HepG2 (cell line): ENCODE data around the gene RBMS2. TPM values are rescaled to one million over a fixed set of nuclear protein-coding genes. Genes with fewer than 3 reads are reported as not detected.

ENCODE experiments used
- ELF3 ChIP-seq: IDR thresholded peaks from 2 replicates; pipeline ENCODE4 v1.6.1; 2016; ENCODE audit warnings: missing genetic modification reagents, missing compliant biosample characterization
- FOSL1 ChIP-seq: sonication (generic); formaldehyde crosslinking; IDR thresholded peaks from 2 replicates; pipeline ENCODE4 v1.9.0; 2021; ENCODE audit warnings: missing genetic modification reagents, borderline replicate concordance
- FOSL2 ChIP-seq: sonication (generic); formaldehyde crosslinking; IDR thresholded peaks from 2 replicates; pipeline ENCODE4 v1.4.0; 2020; ENCODE audit warnings: missing genetic modification reagents
- IKZF4 ChIP-seq: sonication (generic); formaldehyde crosslinking; IDR thresholded peaks from 2 replicates; pipeline ENCODE4 v1.5.1; 2020; ENCODE audit warnings: borderline replicate concordance, mild to moderate bottlenecking, low read depth, missing genetic modification reagents; ENCODE audit errors: not compliant biosample characterization
- MAFF ChIP-seq: IDR thresholded peaks from 2 replicates; pipeline ENCODE4 v1.6.1; 2011; ENCODE audit warnings: low read depth, low read length, improper control_type of control experiment
- MNT ChIP-seq: fragments of 450-650 bp; IDR thresholded peaks from 2 replicates; pipeline ENCODE4 v1.6.1; 2016
- PRDM10 ChIP-seq: sonication (generic); formaldehyde crosslinking; IDR thresholded peaks from 2 replicates; pipeline ENCODE4 v1.4.0; 2020; ENCODE audit warnings: low read depth, missing genetic modification reagents
- SNAPC5 ChIP-seq: sonication (generic); formaldehyde crosslinking; IDR thresholded peaks from 2 replicates; pipeline ENCODE4 v1.8.1; 2023; ENCODE audit warnings: mild to moderate bottlenecking, missing genetic modification reagents, borderline replicate concordance
- SRSF4 ChIP-seq: fragments of 200-400 bp; formaldehyde crosslinking; IDR thresholded peaks from one replicate; pipeline ENCODE4 v1.6.1; 2018; ENCODE audit warnings: mild to moderate bottlenecking, low read depth, low read length, moderate library complexity; ENCODE audit not compliant: poor library complexity, severe bottlenecking
- TAF15 ChIP-seq: fragments of 200-400 bp; formaldehyde crosslinking; IDR thresholded peaks from one replicate; pipeline ENCODE4 v1.6.1; 2018; ENCODE audit warnings: mild to moderate bottlenecking, low read depth, low read length; ENCODE audit not compliant: poor library complexity, severe bottlenecking
- TRIM24 ChIP-seq: sonication (generic); formaldehyde crosslinking; IDR thresholded peaks from 2 replicates; pipeline ENCODE4 v1.8.0; 2022; ENCODE audit warnings: mild to moderate bottlenecking, missing genetic modification reagents
- ZKSCAN1 ChIP-seq: fragments of 150-350 bp; IDR thresholded peaks from 2 replicates; pipeline ENCODE4 v1.6.1; 2014; ENCODE audit warnings: low read length
- ZNF224 ChIP-seq: sonication (generic); formaldehyde crosslinking; IDR thresholded peaks from 2 replicates; pipeline ENCODE4 v1.5.0; 2020; ENCODE audit warnings: mild to moderate bottlenecking, missing genetic modification reagents
- ZNF225 ChIP-seq: sonication (generic); formaldehyde crosslinking; IDR thresholded peaks from 2 replicates; pipeline ENCODE4 v1.4.0; 2020; ENCODE audit warnings: mild to moderate bottlenecking, missing genetic modification reagents
- ZNF44 ChIP-seq: sonication (generic); formaldehyde crosslinking; IDR thresholded peaks from 2 replicates; pipeline ENCODE4 v1.5.1; 2020; ENCODE audit warnings: mild to moderate bottlenecking, missing genetic modification reagents
- ZNF790 ChIP-seq: sonication (generic); formaldehyde crosslinking; IDR thresholded peaks from 2 replicates; pipeline ENCODE4 v1.8.0; 2022; ENCODE audit warnings: missing genetic modification reagents, mild to moderate bottlenecking, borderline replicate concordance
- ZNF883 ChIP-seq: sonication (generic); formaldehyde crosslinking; IDR thresholded peaks from 2 replicates; pipeline ENCODE4 v1.5.1; 2020; ENCODE audit warnings: mild to moderate bottlenecking, missing genetic modification reagents; ENCODE audit errors: not compliant biosample characterization
- polyA plus RNA-seq, 8 experiments: library from polyadenylated mRNA; depleted of rRNA in 3 of 8; stranded (reverse) in 7 of 8; unstranded in 1 of 8; fragments of >200 nt; fragmentation: Illumina TruSeq in 4 of 8; extraction: Trizol in 4 of 8; gene quantifications; 2 replicates each; pipeline versions ENCODE4 v1.2.1 to v1.2.3, GENCODE V29; 2011 to 2016; ENCODE audit warnings: low read depth in 4 of 8, missing spikeins in 1 of 8, mixed read lengths in 1 of 8; ENCODE audit not compliant: insufficient read depth in 1 of 8
- total RNA-seq, 5 experiments: library from RNA; depleted of rRNA; stranded (reverse); fragments of >200 nt; fragmentation: Illumina TruSeq; extraction: Trizol; gene quantifications; 2 replicates each; pipeline ENCODE4 v1.2.3, GENCODE V29; 2016; ENCODE audit warnings: low read depth in 1 of 5
- TF ChIP-seq, protein P1 (sequence below): sonication (generic); formaldehyde crosslinking; IDR thresholded peaks from 2 replicates; pipeline ENCODE4 v1.4.0; 2020; ENCODE audit warnings: missing genetic modification reagents
- TF ChIP-seq, protein P2 (sequence below): sonication (generic); formaldehyde crosslinking; IDR thresholded peaks from 2 replicates; pipeline ENCODE4 v1.4.0; 2020; ENCODE audit warnings: missing genetic modification reagents

The RBMS2 gene
- total and polyA plus RNA-seq, 2 of the 13 experiments (the other 11 are each of a cell fraction or from before 2014, with no cell fraction given): 0.53 to 7.4 TPM

DNA sequence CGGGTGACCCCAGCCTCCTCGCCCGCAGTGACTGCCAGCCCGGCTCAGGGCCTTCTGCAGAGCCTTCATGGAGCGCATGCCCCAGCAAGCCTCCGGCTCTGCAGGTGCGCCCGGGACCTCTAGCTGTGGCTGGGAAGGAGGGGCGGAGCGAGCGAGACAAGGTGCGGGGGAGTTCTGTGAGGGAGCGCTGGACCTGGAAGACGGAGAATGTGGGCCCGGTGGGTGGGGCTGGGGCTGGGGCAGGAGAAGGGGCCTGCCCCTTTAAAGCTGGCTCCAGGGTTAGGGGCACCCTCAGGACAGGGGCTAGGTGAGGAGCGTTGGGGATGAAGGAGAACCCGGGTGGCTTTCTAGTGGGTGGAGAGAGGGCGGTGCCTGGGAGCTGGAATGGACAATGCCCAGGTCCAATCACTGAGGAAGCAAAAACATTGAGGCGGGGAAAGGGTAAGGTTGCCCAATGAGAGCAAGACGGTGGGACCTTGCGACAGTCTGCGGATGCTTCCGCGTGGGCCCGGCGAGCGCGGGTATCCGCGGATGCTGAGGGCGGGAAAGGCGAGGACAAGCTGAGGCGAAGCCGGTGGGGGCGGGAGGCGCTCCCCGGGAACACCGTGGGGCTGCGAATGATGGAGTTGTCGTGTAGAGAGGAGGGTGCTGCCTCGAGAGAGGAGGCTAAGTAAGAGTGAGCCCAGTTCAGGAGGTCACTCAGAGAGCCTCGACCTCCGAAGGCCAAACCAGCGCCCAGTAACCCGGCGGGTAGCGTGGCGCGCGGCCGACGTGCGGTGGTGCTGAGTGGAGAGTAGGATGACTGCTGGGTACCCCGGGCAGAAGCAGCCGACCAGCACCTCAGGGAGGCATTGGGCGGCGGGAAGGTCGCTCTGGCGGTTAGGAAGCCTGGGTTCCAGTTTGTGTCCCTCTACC lies 33.3 kb upstream of the RBMS2 start, which contains the start of gene GLS2 (continued):
- peak; percentile 93 for TF ChIP-seq ZNF883 (CRISPR knock-in tag)
- no peak for TF ChIP-seq SNAPC5 (CRISPR knock-in tag)
- TF ChIP-seq MNT: no peak
- peak; percentile 30; the same call in 1 of the 2 replicates for TF ChIP-seq FOSL1 (CRISPR knock-in tag)
- TF ChIP-seq IKZF4 (CRISPR knock-in tag): peak; percentile 91
- TF ChIP-seq MAFF: no peak
- peak; percentile 44; the same call in 1 of the 2 replicates for TF ChIP-seq FOSL2 (CRISPR knock-in tag)
- no peak for TF ChIP-seq TRIM24 (CRISPR knock-in tag)
- no peak for TF ChIP-seq TAF15
- peak; percentile 81 for TF ChIP-seq ZNF790 (CRISPR knock-in tag)
- peak; percentile 70; the same call in 1 of the 2 replicates for TF ChIP-seq ELF3
- peak; percentile 83; the same call in 1 of the 2 replicates for TF ChIP-seq ZNF224 (CRISPR knock-in tag)
- TF ChIP-seq, protein P1, sequence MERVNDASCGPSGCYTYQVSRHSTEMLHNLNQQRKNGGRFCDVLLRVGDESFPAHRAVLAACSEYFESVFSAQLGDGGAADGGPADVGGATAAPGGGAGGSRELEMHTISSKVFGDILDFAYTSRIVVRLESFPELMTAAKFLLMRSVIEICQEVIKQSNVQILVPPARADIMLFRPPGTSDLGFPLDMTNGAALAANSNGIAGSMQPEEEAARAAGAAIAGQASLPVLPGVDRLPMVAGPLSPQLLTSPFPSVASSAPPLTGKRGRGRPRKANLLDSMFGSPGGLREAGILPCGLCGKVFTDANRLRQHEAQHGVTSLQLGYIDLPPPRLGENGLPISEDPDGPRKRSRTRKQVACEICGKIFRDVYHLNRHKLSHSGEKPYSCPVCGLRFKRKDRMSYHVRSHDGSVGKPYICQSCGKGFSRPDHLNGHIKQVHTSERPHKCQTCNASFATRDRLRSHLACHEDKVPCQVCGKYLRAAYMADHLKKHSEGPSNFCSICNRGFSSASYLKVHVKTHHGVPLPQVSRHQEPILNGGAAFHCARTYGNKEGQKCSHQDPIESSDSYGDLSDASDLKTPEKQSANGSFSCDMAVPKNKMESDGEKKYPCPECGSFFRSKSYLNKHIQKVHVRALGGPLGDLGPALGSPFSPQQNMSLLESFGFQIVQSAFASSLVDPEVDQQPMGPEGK (CRISPR knock-in tag): no peak; the same call in 1 of the 2 replicates
- TF ChIP-seq PRDM10 (CRISPR knock-in tag): no peak
- peak; percentile 82; the same call in 1 of the 2 replicates for TF ChIP-seq ZNF225 (CRISPR knock-in tag)
- TF ChIP-seq ZNF44 (CRISPR knock-in tag): no peak
- TF ChIP-seq SRSF4: no peak
- no peak for TF ChIP-seq ZKSCAN1
- TF ChIP-seq, protein P2, sequence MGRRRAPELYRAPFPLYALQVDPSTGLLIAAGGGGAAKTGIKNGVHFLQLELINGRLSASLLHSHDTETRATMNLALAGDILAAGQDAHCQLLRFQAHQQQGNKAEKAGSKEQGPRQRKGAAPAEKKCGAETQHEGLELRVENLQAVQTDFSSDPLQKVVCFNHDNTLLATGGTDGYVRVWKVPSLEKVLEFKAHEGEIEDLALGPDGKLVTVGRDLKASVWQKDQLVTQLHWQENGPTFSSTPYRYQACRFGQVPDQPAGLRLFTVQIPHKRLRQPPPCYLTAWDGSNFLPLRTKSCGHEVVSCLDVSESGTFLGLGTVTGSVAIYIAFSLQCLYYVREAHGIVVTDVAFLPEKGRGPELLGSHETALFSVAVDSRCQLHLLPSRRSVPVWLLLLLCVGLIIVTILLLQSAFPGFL (CRISPR knock-in tag): peak; percentile 85; the same call in 1 of the 2 replicates
